HuH-7 (cell line): Measurements from ENCODE around the gene NOXO1.

Experiments used
- DNase-seq: peaks from one replicate; pipeline ENCODE4 v3.0.0; 2011; ENCODE audit warnings: low spot score

Gene NOXO1

DNA sequence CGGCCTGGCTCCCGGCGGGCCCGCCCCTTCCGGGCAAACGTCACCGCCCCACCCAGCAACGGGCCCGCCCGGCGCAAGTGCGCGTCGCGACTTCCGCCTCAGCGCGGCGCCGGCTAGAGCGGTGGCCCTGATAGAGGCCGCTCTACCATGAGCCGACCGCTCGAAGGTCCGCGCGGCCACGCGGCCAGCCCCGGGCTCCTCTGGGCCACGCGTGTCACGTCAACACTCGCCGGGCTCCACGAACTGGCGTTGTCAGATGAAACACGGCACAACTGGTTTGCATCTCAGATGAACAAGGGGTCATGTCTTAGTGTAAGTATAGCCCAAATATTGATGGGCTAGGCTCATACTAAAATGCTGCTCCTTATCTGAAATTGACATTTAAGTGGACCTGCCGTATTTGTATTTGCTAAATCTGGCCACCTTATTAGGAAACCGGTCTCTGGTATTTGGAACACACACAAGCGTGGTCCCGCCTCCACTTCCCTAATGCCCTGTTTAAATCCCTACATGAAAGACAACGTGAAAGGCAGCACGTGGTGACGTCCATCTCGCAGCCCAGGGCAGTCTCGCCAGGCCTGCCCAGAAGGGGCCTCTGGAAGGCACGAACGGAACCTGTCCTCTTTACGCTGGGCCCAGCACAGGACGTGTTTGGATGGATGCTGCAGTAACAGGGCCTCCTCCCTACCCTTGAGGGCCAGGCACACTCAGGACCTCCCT, 28.7 kb upstream of the NOXO1 start, which contains the start of gene ZNF598:
Gene ZNF598, minus strand, starts transcription at position 31 of the 720 bp plus-strand sequence.
- DNase-seq: peak; percentile 86

DNA sequence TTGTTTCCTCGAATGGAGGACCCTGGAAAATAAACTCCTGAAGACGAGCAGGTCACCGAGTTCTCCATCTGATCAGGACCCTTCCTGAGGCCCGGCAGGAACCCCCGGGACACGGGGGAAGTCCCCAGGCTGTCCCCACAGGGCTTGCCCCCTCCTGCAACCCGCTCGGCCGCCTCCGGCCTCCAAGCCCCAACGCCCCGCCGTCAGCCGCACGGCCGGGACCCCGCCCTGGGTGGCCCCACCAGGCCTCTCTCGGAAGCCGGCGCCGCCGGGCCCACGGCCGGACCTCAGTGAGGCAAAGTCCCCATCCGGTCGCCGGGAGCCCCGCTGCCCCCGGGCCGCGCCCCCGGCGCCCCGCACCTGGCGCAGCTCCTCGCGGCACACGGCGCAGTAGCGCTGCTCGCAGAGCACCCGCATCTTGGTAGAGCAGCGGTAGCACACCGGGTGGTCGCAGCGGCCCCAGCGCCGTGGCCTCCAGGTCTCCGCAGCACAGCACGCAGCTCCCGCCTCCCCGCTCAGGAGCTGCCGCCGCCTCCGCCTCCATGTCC, 28.0 kb upstream of the NOXO1 start:
- no peak for DNase-seq

DNA sequence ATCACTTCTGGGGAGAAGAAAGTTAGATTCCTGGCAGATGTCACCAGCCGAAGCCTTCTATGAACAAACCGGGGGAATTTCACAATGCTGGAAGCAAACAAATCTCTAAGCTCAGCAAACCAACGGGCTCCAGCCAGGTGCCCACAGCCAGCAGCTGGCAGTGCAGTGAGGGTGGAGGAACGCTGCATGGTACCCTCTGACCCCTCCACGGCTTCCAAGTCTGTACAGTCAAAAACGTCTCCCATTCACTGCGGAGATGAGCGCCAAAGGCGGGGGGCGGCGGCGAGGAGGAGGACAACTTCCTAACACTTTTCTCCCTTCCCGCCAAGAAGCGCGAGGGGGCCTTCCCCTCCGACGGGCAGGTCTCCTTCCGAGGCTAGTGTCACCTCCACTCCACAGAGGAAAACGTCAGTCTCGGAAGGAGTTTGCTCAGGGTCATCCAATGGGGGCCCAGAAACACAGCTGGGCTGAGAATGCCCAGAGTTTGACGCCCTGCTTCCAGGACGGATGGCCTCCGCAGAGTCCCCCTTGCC, 27.4 kb upstream of the NOXO1 start:
- no peak for DNase-seq

DNA sequence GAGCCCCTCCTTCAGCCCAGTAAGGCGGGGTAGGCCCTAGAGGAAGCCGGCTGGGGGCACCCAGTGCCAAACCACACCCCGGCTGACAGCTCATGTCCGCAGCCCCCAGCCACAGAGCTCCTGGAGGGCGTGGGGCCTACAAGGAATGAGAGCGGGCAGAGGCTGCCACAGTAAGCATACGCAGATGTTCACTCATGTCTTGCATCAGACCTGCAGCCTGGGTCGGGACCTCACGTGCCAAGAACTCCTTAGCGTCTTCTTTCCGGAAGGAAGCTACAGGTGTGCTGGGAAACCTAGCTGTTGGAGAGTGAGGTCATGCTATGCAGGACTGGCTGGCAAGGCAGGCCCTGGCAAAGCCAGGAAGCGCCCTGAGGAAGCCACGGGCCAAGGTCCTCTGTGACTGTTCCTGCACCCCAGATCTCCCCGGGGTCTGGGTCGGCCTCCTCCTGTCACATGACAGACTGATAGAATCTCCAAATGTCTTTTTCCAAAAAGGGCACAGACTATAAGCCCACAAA, 26.8 kb upstream of the NOXO1 start:
- no peak for DNase-seq

DNA sequence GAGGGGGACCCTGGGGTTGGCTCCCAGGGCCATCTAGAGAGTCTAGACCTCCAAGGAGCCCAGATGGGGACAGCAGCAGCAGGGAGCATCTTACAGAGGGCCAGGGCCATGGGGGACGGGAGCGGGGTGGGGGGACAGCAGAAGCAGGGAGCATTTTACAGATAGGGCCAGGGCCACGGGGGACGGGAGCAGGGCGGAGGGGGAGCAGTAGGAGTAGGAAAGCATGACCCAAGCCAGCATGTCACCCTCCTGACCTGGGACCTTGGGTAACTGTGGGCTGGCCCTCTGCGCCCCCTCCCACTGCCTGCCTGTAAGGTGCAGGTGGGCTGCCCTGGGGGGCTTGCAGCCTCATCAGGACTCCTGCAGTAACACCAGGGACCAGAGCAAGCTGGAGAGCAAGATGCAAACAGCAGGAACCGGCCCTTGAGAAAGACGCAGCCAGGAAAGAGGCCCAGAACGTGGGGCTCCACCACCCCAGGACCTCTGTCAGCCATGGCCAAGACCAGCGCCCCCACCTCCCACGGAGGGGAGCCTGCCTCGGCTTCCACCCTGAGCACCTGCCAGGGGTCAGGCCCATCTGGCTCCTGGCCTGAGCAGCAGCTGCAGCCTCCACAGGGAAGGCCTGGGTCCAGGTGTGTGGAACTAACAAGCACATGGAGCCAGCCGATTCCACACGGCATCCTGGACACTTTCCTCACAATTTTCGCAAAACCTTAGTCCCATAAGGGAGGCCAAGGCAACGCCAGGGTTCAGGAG, 26.0 kb upstream of the NOXO1 start:
- DNase-seq: no peak

DNA sequence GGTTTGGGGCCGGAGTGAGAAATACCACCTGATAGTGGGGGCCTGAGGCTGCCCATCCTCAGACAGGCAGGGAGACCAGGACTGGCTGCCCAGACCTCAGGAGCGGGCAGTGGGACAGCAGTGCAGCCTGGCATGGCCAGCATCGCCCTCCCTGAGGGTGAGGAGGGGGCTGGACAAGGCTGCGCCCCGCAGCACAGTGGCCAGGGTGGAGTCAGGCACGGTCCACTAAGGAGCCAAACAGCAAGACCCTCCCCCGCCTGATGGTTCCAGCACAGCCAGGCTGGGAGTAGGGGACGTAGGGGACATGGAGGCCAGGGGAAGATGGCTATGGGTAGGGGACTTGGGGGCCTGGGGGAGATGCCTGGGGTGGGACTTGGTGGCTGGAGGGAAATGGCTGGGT, 25.0 kb upstream of the NOXO1 start:
- no peak for DNase-seq

DNA sequence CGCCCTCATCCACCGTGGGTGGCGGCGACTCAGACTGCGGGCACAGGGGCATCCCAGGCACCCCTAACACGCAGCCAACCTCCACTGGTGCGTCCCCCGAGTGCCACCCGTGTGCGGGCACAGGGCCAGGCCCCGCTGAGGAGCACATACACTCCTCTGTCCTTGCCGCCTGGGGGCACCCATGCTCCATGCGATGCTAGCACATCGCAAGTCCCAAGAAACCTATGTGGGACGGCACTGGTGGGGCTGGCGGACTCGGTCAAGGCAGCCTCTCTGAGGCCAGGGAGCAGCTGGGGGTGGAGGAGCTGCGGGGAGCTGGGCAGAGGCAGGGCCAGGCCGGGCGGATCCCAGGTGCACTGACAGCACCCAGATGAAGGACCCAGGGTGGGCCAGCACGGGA, 24.4 kb upstream of the NOXO1 start:
- DNase-seq: no peak

DNA sequence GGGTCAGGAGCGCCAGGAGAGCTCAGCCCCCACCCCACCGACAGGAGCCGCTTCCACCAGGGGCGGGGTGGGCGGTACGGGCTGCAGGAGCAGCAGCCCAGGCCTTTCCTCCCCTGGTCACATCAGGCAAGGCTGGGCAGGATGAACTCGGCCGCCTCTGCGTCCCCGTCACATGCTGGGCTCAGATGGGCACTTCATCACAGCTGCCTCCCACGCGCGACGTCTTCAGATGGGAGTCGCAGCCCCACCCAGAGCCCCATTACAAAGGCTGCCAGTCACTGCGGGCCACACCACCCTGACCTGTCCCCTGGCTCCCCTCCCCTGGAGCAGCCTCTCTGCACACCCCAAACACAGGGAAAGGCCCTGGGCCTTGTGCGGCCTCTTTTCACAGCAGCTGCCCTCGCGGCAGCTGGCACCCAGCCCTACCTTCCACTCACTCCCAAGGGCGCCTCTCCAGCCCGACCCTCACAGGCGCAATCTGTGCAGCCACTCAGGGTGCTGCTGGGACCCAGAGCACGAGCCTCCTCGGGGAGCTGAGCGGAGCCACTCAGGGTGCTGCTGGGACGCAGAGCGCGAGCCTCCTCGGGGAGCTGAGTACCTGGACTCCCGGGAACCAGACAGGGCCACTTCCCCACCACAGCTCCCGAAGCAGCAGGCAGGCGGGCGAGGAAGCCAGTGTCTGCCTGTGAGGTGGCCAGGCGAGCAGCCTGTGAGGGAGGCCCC, 23.7 kb upstream of the NOXO1 start:
- no peak for DNase-seq

DNA sequence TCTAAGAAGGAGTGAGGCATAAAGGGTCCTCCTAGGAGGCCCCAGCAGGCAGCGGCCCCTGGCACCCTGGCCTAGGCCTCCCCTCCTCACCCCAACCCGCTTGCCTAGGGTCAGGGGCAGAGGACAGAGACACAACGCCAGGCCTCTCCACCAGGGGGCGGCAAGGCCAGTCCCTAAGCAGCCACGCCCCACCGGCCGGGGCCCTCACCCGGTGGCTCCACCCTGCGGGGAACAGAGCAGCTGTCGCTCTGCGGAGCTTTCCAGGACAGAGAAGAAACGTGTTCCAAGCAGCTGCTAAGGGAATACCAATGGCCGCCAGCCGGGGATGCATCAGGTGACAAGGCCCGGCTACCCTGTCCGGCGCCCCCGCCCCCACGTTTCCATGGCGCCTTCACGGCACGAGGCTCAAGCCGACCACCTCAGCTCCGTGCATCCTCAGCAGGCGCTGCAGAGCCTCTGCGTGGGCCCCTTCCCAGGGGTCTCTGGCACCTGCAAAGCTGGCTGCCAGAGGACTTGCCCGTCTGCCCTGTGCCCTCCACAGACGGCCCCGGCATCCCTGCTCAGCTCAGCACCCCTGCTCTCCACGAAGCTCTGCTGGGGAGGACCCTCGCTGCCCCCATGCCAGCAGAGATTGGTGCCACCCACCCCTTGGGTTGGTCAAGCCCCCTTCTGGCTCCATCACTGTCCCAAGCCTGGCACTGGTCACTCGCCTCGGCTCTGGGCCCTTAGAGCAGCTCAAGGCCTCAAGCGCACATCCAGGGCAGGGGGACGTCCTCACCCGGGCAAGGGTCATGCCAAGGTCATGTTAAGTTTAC, 22.8 kb upstream of the NOXO1 start:
- peak; percentile 97 for DNase-seq

DNA sequence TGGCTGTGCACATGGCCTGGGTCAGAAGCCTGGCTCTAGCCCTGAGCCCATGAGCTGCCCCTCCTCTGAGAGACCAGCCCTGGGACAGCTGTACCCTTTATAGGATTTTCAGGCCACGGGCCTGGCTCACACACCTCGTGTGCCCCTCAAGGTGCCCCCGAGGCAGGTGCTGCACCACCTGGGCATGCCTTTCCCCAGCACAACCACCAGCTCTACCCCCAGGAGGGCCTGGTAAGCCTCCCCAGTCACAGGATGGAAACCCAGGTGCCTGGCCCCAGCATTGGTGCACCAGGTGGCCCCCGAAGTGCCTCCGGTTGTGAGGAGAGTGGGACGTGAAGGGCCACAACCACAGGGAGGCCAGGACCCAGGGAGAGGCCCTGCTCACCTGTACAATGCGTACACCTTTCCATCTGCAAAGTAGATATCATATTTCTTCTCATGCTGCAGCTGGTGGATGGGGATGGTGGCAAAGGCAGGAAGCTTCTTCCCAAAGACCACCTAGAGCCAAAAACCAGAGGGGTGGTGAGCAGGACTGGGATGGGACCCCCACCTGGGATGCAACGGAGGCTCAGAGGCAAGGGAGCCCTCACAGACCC, 22.1 kb upstream of the NOXO1 start:
- DNase-seq: no peak

DNA sequence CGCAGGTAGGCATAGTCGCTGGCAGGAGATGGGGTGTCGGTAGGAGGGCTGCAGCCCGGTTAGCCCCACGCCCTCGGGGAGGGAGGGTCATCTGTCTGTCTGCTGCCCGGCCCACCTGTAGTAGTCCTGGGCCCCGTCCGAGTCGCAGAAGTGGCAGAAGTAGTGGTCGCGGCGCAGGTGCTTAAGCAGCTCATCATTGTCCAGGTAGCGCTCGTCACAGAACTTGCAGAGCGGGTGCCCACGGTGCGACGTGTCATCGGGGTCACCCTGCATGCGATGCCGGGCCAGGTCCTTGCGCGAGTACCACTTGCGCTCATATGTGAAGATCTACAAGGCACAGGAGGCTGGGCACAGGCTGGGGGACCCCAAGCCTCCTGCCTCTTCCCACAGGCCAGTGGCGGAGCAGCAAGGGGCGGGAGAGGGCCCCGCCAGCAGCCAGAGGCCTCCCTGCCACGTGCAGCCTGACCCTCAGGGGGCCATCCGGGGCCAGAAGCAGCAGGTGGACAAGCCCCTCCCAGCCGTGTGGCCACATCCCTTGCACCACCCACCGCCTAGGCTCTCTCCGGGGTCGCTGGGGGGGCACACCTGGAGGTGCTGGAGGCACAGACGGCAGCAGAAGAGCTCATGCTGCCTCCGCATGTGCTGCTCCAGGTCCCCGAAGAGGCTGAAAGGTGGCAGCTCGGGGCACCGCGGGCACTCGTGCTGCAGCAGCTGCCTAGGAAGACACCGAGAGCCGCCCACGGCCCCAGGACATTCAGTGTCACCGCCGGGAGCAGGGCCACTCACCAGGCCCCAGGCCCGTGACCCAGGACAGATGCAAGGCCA, 21.3 kb upstream of the NOXO1 start:
- DNase-seq: no peak

DNA sequence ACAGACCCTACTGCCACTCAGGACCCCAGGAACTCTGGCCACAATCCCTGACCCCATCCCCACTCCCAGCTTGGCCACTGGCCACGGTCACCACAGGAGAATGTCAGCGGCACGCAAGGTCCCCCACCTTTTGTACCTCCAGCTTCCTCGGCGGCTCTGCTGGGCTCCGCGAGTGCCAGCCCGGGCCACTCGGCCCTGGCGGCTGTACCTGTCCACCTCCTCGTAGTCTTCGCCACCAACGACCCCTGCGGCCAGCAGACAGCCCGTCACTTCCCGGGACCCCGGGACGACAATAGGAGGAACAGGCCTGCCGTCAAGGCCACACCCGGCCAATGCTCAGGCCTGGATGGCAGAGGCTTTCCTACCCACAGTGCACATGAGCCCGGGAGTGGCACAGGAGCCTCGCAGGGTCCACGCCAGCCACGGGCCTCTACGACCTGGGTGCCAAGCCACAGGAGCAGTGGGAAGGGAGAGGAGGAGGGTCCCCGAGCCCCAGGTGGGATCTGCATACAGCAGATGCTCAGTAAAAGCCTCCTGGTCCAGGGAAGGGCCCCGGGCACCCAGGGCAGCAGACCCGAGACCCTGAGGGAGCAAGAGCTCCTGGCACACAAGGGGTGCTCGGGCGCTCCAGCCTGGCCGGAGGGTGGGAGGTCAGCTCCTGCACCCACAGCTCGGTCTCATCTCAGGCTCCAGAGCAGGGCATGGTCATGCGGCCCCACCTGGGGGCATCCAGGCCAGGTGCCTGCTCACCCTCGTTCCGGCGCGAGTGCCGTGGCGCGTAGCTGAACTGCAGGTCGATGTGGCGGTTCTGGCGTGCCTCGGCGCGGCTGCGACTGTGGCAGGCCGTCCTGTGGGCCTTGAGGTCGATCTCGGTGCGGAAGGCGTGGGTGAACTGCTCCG, 20.4 kb upstream of the NOXO1 start:
- DNase-seq: no peak

DNA sequence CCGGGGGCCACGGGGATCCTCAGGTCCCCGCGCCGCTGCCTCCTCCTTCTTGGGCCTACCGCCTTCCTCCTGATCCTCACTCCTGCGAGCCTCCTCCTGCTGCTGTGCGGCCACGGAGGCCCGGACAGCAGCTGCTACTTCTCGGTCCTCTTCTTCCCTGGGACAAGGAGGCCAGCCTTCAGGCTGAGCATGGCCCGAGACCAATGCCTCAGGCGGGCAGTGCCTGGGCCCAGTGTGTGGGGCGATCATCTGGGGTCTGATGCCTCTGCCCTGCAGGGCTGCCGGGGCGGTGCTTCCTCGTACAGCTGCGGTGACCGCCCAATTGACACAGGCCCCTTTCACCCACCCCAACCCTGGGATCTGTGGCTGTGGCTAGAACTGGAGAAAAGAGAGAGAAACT, 19.8 kb upstream of the NOXO1 start:
- no peak for DNase-seq

DNA sequence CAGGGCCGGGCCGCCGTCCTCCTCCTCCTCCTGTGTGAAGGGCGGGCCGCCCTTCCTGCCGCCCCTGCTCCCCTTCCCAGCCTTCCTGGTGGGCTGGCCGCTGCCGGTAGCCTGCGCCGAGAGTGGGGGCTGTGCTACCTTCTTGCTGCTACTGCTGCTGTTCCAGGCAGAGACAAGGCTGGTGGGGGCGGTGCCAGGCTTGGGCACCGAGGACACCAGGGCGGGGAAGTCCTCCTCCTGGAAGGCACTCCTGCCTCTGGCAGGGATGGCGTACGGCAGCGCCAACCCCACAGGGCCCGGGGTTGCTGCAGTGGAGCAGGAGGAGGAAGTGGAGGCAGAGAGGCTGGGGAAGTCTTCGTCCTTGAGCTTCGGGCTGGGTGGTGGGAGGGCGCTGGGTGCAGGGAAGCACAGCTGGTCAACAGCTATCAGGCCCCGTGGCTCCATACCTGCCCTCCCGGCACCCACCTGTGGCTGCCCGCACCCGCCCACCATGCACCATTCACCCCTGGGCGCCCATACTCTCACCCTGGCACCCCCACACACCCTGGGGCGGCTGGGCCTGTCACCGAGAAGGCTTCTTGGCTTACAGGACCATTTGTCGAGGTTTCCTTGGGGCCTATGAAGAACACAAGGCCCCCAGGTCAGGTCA, 18.7 kb upstream of the NOXO1 start:
- no peak for DNase-seq

DNA sequence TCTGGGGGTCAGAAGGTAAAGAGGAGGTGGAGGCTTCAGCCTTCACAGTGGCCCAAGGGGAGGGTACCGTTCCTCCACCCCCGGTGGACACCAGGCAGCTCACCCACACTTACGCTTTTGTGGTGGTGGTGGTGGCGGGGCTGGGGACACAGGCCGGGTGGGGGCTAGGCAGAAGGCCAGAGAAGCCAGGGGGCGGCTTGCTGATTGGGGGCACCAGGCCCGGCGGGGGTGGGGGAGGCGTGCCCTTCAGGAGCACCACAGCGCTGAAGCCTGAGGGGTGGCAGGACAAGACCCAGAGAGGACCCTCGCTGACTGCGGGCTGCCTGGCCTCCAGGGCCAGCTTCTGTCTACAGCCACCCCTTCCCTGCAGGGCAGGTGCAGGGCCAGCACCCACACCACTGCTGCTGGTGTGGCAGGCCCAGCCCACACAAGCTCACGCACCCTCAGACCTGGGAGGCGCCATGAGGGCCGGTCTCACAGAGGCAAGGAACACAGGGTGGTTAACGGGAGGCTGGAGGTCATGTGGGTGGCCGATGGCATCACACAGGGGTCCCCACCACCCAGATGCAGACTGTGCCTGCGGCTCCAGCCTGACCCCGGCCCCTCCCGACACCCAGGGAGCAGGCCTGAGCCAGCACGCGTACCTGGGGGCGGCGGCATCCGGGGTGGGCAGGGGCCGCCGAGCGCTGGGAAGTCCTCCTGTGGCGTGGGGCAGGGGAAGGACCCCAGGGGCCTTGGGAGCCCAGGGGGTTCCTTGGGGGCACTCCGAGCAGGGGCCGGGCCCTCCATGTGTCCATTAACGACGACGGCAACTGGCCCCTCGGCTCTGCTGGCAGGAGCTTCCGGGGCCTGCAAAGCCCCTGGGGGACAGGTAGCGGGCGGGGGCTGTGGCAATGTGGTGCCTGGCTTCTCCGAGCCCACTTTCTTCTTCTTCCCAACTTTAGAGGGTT, 17.9 kb upstream of the NOXO1 start:
- DNase-seq: no peak

DNA sequence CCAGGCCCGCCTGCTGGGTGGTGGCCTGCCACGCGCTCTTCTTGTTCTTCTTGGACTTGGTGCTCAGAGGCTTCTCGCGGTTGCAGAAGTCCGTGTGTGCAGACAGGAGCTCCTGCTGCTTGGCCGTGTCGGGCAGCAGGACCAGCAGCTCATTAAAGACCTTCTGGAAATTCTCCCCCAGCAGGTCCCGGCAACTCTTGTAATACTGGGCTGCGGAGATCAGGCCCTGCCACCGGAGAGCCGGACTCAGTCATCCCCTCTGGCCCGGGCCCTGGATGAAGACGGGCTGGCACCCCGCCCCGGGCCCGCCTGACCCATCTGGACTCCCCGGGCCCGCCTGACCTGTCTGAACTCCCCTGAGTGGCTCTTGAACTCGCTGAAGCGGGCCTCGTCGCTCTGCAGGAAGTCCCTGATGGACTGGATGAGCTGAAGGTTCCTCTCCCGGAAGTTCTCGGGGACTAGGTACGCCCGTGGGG, 17.1 kb upstream of the NOXO1 start:
- no peak for DNase-seq
